Lower lobe of right lung (tissue), 2 donors: Measurements from ENCODE around the gene RPL39L. TPM values are rescaled to one million over a fixed set of nuclear protein-coding genes. Genes with fewer than 3 reads are reported as not detected.

Experiments
- ATAC-seq, 2 donors: fragments of 200-7000 bp; cut with Tn5 transposase; one replicate each; pipeline ENCODE4 v1.9.1; 2020 to 2022; ENCODE audit warnings: mild to moderate bottlenecking in 2 of 2, moderate library complexity in 2 of 2
- DNase-seq: peaks from one replicate; pipeline ENCODE4 v3.0.0-alpha.2; 2020
- H3K27ac ChIP-seq: fragments of 200-600 bp; one replicate; pipeline ENCODE4 v1.8.0; 2022
- H3K27me3 ChIP-seq: fragments of 200-600 bp; one replicate; pipeline ENCODE4 v1.8.0; 2022; ENCODE audit warnings: low read depth
- H3K36me3 ChIP-seq: fragments of 200-600 bp; one replicate; pipeline ENCODE4 v1.8.0; 2022; ENCODE audit warnings: mild to moderate bottlenecking
- H3K4me1 ChIP-seq: fragments of 200-600 bp; one replicate; pipeline ENCODE4 v1.8.0; 2022
- H3K4me3 ChIP-seq: fragments of 200-600 bp; one replicate; pipeline ENCODE4 v1.8.0; 2022; ENCODE audit warnings: mild to moderate bottlenecking
- H3K9me3 ChIP-seq: fragments of 200-600 bp; one replicate; pipeline ENCODE4 v1.8.0; 2022
- intact Hi-C: fragments of 100-400 bp; cut with DNase I; formaldehyde crosslinking; loops from one replicate; pipeline ENCODE4 v1.11.0; 2022
- total RNA-seq: library from RNA; stranded (reverse); fragmentation: NEBNext Ultra II Directional; extraction: Animal tissue kit (Norgen Biotek cat#: 25700); gene quantifications from one replicate; pipeline ENCODE4 v1.2.1, GENCODE V29; 2021
- TF ChIP-seq, protein P1 (sequence below): fragments of 200-600 bp; IDR thresholded peaks from one replicate; pipeline ENCODE4 v1.8.0; 2022; ENCODE audit warnings: antibody characterized with exemption, mild to moderate bottlenecking
- donor health status: DM: no; HTN: yes; CAD: no; lungs with severe emphysema.

The RPL39L gene
- total RNA-seq, 1 donor from 2014 or later: 4.8 TPM

DNA sequence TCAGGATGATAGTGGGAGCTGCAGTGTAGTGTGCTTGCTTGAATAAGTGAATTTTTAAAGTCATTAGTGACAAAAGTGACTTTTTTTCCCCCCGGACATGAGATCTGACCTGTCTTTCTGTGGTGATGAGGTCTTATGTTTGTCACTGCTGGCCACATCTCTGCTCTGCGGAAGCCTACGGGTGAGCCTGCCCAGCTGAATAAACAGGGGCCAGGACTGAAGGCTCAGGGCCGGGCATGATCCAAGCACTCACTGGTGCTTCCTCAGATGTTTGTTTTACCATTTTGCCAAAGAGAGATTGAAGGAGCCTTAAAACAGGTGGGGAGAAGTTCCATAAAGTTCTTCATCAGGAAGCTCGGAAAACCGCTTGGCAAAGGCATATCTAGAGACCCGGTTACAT, 35.0 kb downstream of the RPL39L start:
- no peak overlapping the region for H3K27ac ChIP-seq
- H3K36me3 ChIP-seq: no peaks in the 10 kb centered on the region
- H3K9me3 ChIP-seq: no peaks in the 10 kb centered on the region
- ATAC-seq (no peak), DNase-seq (no peak)
- intact Hi-C loops: no loop called here
- TF ChIP-seq, protein P1, sequence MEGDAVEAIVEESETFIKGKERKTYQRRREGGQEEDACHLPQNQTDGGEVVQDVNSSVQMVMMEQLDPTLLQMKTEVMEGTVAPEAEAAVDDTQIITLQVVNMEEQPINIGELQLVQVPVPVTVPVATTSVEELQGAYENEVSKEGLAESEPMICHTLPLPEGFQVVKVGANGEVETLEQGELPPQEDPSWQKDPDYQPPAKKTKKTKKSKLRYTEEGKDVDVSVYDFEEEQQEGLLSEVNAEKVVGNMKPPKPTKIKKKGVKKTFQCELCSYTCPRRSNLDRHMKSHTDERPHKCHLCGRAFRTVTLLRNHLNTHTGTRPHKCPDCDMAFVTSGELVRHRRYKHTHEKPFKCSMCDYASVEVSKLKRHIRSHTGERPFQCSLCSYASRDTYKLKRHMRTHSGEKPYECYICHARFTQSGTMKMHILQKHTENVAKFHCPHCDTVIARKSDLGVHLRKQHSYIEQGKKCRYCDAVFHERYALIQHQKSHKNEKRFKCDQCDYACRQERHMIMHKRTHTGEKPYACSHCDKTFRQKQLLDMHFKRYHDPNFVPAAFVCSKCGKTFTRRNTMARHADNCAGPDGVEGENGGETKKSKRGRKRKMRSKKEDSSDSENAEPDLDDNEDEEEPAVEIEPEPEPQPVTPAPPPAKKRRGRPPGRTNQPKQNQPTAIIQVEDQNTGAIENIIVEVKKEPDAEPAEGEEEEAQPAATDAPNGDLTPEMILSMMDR: no peak
- H3K4me1 ChIP-seq: peaks cover 14% of the 10 kb centered on the region
- no peak overlapping the region for H3K4me3 ChIP-seq
- no peaks in the 10 kb centered on the region for H3K27me3 ChIP-seq

DNA sequence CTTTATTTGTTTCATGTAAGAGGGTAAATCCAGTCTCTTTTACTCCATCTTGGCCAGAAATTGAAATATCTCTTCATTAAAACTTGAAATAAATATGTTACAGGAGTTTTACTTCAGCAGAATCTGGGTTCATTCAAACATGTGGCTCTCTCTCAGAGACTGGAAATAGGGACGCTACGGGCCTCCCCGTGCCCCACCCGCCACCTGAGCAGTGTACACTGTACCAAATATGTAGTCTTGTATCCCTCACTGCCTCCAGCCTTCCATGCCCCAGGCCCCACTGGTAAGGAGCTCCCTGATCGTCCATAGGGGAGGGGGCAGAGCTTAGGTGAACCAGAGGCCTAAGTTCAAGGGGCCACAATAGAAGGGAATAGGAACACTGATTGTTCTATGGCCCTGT, 36.0 kb downstream of the RPL39L start:
- peaks cover 14% of the 10 kb centered on the region for H3K4me1 ChIP-seq
- ATAC-seq (no peak), DNase-seq (no peak)
- intact Hi-C loops: no loop called here
- H3K27ac ChIP-seq: no peak overlapping the region
- no peaks in the 10 kb centered on the region for H3K9me3 ChIP-seq
- no peak overlapping the region for H3K4me3 ChIP-seq
- no peaks in the 10 kb centered on the region for H3K36me3 ChIP-seq
- TF ChIP-seq, protein P1: no peak
- H3K27me3 ChIP-seq: no peaks in the 10 kb centered on the region

- intact Hi-C loops: no loop called here
- H3K36me3 ChIP-seq: no peaks in the 10 kb centered on the region
- H3K4me1 ChIP-seq: peaks cover 14% of the 10 kb centered on the region
- H3K27me3 ChIP-seq: no peaks in the 10 kb centered on the region
- DNase-seq: no peak
- H3K27ac ChIP-seq: peak overlapping the region; percentile 54
- H3K9me3 ChIP-seq: no peaks in the 10 kb centered on the region
- peak in 1 of 2 donors; percentile 22 for ATAC-seq
- H3K4me3 ChIP-seq: peak overlapping the region; percentile 39
- TF ChIP-seq, protein P1: no peak
Observed at GRCh38 chr3:187102073-187102634, 37.1 kb downstream of the RPL39L start.

DNA sequence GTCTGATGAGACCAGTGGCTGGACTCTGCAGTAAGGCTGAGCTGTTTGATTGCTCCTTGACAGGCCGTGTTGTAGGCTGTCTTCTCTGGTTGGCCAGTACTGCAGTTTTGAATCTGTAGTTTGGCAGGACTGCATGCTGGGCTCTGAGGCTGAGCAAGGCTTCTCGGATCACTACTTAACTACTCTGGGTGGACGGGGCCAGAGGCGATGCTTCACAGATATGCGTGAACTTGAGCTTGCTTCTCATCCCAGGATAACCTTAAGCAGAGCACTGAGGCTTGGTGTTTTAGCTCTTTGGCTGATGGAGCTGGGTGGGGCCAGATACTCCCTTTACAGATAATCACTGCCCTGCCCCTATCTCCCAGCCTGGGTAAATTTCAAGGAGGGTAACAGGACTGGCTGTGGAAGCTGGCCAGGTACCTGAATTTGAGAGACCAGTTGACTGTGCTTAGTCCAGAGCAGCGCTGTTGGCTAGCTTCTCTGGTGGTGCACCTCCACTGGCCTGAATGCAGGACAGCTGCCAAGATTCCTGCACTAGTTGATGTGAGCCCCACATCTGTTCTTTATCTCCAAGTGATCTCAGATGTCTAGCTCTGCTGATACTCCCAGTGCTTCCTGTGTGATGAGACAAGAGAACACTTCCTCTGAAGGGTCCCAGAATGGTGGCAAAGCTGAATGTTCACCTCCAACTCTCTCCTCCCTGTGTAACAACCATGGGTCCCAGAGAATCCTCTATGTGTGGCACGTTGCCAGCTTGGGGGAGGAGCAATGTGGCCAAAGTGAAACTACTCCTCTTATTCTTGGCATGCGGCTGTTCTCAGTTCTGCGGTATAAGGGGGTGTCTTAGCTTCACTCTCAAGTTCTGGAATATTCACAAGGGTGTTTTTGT, 37.9 kb downstream of the RPL39L start:
- H3K9me3 ChIP-seq: no peaks in the 10 kb centered on the region
- H3K4me1 ChIP-seq: peaks cover 14% of the 10 kb centered on the region
- peak; percentile 79 to 86 for ATAC-seq
- H3K27me3 ChIP-seq: no peaks in the 10 kb centered on the region
- H3K4me3 ChIP-seq: peak overlapping the region; percentile 39
- TF ChIP-seq, protein P1: no peak
- intact Hi-C loops: no loop called here
- peak overlapping the region; percentile 54 for H3K27ac ChIP-seq
- no peaks in the 10 kb centered on the region for H3K36me3 ChIP-seq
- DNase-seq: peak; percentile 70

- Histone ChIP-seq H3K36me3 (no peaks in the 10 kb centered on the region), H3K4me1 (peaks cover 14% of the 10 kb centered on the region), H3K9me3 (no peaks in the 10 kb centered on the region), H3K4me3 (no peak overlapping the region), H3K27ac (no peak overlapping the region), H3K27me3 (no peaks in the 10 kb centered on the region)
- no peak for DNase-seq
- no peak for ATAC-seq
- TF ChIP-seq, protein P1: no peak
- intact Hi-C loops: no loop called here
Observed at GRCh38 chr3:187098923-187099512, 40.3 kb downstream of the RPL39L start.
